Peyer's patch (tissue), 4 donors: ENCODE results near the gene EPC1.

ENCODE experiments used
- POLR2A ChIP-seq, 2 donors: fragments of 450-650 bp; IDR thresholded peaks; one replicate each; pipeline ENCODE4 v1.5.1; 2017; ENCODE audit warnings: antibody characterized with exemption in 2 of 2, mild to moderate bottlenecking in 2 of 2, moderate library complexity in 2 of 2
- TF ChIP-seq, protein P1 (sequence below), 6 experiments: fragments of 450-650 bp in 4 of 6; fragments of 200-600 bp in 2 of 6; sonication (generic) in 1 of 6; IDR thresholded peaks; one replicate each; pipeline ENCODE4 v1.5.1; 2017 to 2019; ENCODE audit warnings: antibody characterized with exemption in 6 of 6, mild to moderate bottlenecking in 3 of 6, moderate library complexity in 1 of 6

DNA sequence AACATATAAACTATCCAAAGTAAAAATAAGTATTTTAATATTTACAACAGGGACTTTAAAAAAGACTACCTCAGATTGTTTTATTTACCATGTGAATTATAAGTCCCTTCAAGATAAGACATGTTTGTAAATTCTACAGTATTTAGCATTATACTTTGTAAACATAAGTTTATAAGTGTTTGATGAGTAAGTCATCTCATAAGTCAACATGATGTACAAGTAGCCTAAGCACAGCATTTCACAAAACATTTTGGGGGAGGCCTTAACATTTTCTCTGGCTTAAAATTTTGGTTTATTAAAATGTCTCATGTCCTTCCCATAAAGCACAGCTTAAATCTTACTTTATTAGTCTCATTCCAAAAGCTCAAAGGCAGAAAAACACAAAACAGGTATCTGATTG is 15.4 kb downstream of the EPC1 start:
- TF ChIP-seq, protein P1, sequence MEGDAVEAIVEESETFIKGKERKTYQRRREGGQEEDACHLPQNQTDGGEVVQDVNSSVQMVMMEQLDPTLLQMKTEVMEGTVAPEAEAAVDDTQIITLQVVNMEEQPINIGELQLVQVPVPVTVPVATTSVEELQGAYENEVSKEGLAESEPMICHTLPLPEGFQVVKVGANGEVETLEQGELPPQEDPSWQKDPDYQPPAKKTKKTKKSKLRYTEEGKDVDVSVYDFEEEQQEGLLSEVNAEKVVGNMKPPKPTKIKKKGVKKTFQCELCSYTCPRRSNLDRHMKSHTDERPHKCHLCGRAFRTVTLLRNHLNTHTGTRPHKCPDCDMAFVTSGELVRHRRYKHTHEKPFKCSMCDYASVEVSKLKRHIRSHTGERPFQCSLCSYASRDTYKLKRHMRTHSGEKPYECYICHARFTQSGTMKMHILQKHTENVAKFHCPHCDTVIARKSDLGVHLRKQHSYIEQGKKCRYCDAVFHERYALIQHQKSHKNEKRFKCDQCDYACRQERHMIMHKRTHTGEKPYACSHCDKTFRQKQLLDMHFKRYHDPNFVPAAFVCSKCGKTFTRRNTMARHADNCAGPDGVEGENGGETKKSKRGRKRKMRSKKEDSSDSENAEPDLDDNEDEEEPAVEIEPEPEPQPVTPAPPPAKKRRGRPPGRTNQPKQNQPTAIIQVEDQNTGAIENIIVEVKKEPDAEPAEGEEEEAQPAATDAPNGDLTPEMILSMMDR (IDR thresholded peaks at IDR 0.05), result no peak
- TF ChIP-seq POLR2A (IDR thresholded peaks at IDR 0.05), result no peak
